Right lobe of liver (tissue), 4 donors: Measurements from ENCODE around the gene PACS2.

Experiments
- POLR2A ChIP-seq: fragments of 450-650 bp; IDR thresholded peaks from one replicate; pipeline ENCODE4 v1.6.1; 2017; ENCODE audit warnings: antibody characterized with exemption, mild to moderate bottlenecking
- TF ChIP-seq, protein P1 (sequence below), 4 donors: fragments of 200-600 bp in 3 of 4; fragments of 450-650 bp in 1 of 4; IDR thresholded peaks; one replicate each; pipeline versions ENCODE4 v1.5.1 to v1.8.0; 2016 to 2022; ENCODE audit warnings: antibody characterized with exemption in 4 of 4, mild to moderate bottlenecking in 2 of 4
- donor health status: DM: no; HTN: no; CAD: no.
- donor health status: DM: no; HTN: no; CAD: no.
- donor health status: DM: no; HTN: yes; CAD: no.

DNA sequence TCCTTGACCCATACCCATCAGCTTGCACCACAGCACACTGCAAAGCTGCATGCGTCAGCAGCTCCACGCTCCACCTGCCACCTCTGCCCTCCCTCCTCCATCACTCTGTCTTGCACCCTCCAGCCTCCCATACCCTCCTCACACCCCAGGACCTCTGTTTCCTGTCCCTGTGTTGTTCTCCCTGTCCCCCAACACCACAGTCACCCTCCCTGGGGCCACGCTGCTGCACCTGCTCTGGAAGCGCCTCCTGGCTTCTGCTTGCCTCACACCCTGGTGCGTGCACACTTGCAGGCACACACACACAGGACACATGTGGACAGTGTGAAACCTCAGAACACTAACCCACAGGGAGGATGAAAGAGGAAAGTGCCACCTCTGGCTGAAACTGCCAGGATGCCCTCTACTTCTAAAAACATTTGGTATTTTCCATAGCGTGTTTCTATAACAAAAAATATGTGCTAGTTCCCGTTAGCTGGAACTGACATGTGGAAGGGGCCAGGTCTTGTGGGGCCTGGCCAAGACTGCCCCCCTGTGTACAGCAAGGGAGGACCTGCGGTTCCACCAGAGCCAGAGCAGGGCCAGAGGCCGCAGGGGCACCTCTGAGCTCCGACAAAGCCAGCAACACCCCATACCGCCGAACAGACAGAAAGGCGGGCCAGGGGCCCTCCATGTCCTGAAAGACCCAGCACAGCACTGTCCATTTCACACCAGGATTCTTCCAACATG, 23.8 kb upstream of the PACS2 start:
- no peak for TF ChIP-seq POLR2A
- TF ChIP-seq, protein P1, sequence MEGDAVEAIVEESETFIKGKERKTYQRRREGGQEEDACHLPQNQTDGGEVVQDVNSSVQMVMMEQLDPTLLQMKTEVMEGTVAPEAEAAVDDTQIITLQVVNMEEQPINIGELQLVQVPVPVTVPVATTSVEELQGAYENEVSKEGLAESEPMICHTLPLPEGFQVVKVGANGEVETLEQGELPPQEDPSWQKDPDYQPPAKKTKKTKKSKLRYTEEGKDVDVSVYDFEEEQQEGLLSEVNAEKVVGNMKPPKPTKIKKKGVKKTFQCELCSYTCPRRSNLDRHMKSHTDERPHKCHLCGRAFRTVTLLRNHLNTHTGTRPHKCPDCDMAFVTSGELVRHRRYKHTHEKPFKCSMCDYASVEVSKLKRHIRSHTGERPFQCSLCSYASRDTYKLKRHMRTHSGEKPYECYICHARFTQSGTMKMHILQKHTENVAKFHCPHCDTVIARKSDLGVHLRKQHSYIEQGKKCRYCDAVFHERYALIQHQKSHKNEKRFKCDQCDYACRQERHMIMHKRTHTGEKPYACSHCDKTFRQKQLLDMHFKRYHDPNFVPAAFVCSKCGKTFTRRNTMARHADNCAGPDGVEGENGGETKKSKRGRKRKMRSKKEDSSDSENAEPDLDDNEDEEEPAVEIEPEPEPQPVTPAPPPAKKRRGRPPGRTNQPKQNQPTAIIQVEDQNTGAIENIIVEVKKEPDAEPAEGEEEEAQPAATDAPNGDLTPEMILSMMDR (IDR thresholded peaks at IDR 0.05): no peak
